GM15510 (cell line): ENCODE data around the gene ACSL3.

Source experiments
- POLR2A ChIP-seq: IDR thresholded peaks from 3 replicates; pipeline ENCODE4 v1.6.1; 2011; ENCODE audit warnings: borderline replicate concordance; ENCODE audit not compliant: insufficient read length; ENCODE audit errors: extremely low read depth

The ACSL3 gene

GRCh38 chr2:222915092-222915957 is 54.5 kb downstream of the ACSL3 start:
- TF ChIP-seq POLR2A, result no peak

- TF ChIP-seq POLR2A, result no peak
Observed at GRCh38 chr2:222916229-222917197, 55.7 kb downstream of the ACSL3 start.

GRCh38 chr2:222919841-222920526 is 59.1 kb downstream of the ACSL3 start:
- TF ChIP-seq POLR2A, result no peak

GRCh38 chr2:222920657-222921186 is 59.9 kb downstream of the ACSL3 start:
- no peak for TF ChIP-seq POLR2A

DNA sequence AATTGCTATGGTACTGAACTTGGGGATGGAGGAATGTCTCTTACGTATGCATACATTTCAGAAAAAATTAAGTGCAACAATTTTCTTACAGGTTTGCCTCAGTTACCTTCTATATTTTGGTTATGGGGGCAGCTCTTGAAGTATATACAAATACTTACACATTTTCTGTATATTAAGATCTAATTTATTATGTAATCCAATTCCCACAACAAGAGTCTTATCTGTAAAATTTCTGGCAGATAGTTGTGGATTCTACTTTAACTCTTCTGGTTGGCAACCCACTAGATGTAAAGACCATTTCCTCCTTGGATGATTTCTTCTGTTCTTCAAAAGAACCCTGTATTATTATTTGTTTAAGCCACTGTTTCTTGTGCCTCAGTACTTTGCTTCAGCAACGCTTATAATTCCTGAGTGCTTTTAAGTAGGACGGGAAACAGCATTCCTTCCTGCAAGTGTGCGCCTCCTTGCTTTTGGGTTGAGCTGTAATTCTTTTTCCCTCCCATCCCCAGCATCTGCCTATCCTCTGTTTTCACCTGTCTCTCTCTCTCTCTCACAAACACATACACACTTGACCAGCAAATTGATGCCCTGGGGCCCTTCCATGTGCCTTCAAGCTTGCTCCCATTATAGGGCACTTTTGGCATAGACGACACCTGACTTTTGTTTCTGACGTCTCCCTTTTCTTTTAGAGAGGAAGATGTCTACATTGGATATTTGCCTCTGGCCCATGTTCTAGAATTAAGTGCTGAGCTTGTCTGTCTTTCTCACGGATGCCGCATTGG is 61.4 kb downstream of the ACSL3 start:
- no peak for TF ChIP-seq POLR2A

DNA sequence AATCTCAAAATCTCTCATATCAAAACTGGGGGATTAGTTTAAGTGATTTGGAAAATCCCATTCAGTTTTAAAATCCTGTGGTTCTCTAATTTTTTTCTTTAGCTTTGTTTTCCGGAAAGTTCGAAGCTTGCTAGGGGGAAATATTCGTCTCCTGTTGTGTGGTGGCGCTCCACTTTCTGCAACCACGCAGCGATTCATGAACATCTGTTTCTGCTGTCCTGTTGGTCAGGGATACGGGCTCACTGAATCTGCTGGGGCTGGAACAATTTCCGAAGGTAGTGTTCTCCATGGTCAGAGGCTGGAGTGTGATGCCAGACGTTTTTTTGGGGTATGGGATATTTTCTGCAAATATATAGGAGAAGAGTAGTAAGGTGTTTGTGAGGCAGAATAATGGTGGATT is 66.1 kb downstream of the ACSL3 start:
- no peak for TF ChIP-seq POLR2A

DNA sequence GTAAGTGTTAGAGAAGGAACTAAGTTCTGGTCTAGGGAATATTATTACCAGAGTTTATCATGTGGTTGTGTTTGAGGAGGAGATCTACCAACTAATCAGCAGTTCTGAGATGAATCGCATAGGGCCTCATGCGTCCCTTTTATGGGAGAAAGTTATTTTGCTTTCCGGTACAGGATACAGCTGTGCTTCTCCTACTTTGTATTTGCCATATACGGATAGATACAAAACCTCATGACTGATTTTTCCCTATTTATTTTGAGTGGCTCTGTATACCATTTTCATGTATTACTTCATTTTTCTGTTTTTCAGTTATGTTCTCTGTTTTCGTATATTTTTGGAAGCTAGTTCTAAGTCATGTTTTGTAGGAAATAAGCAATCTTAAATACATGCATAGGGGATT is 66.8 kb downstream of the ACSL3 start:
- no peak for TF ChIP-seq POLR2A

DNA sequence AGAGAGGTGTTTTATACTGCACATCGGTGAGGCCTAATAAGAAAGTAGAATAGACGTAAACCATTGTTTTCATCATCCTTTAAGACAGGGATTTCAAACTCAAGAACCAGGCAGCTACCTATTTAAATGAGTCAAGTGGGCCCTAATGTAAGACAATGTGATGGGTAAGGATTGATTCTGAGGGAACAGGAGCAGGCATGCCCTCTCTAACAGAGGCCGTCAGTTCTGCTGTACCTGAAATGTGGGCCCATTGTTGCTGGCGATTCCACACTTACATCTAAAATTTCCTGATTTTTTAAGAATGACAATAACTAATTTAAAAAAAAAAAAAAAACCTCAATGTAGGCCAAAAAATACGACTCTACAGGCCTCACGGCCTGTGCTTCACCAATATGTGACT is 67.5 kb downstream of the ACSL3 start:
- TF ChIP-seq POLR2A, result no peak

DNA sequence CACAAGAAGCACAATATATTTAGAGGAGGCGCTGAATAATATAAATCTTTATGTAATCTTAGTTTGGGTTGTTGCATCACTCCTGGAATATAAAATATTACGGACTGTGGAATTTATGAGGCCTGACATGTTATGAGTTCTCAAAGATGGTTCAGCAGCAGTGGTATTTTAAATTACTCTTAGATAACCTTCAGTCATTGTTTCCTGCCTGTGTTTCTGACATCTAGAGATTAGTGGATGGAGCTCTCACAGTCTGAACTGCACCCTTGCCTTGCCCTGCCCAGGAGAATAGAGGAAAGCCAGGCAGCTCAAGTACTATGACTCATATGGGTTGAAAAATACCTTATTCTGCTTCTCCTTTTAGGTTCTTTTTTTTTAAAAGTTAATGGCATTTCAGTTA is 70.0 kb downstream of the ACSL3 start:
- no peak for TF ChIP-seq POLR2A

DNA sequence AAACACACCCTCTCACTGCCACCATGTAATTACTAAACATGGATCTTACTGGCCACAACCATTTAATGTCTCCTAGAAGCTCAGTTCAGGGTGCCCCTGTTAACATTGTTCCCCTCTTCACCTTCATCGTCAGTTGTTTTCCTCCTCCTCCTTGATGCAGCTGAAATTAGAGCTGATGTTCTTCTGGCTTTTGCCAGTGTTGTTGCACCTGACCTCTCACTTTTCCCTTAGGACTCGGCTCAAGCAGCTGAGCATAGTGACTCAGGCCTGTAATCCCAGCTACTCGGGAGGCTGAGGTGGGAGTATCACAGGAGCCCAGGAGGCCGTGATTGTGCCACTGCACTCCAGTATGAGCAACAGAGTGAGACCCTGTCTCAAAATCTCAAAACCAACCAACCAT is 70.8 kb downstream of the ACSL3 start:
- no peak for TF ChIP-seq POLR2A

- no peak for TF ChIP-seq POLR2A
Observed at GRCh38 chr2:222933458-222933857, 72.6 kb downstream of the ACSL3 start.

GRCh38 chr2:222935688-222936298 is 75.0 kb downstream of the ACSL3 start:
- no peak for TF ChIP-seq POLR2A

DNA sequence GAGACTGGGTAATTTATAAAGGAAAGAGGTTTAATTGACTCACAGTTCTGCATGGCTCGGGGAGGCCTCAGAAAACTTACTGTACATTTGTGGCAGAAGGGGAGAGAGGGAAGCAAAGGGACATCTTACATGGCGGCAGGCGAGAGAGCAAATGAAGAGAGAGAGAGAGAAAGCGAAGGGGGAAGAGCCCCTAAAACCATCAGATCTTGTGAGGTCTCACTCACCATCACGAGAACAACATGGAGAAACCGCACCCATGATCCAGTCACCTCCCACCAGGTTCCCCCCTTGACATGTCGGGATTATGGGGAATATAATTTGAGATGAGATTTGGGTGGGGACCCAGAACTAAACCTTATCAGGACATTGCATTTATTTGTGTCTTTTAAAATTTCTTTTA is 75.9 kb downstream of the ACSL3 start:
- TF ChIP-seq POLR2A, result no peak
